GM04504 (cell line): ENCODE measurements around the gene CHRNE.
"Not testable (repeated sequence)": the region's sequence is repeated elsewhere in the genome, so short reads cannot be mapped to it uniquely, and the experiment has no call there.

Experiments used
- DNase-seq: peaks from one replicate; pipeline ENCODE4 v3.0.0-alpha.2; 2012; ENCODE audit warnings: low read depth

CHRNE gene

GRCh38 chr17:4939796-4940554 lies 37.1 kb upstream of the CHRNE start, which contains the start of the genes RNF167 and SLC25A11:
RNF167 (plus strand) TSS chr17:4940268; CDS start chr17:4940910, 642 bp downstream.
SLC25A11 (minus strand) TSS chr17:4940046; CDS start chr17:4939910, 136 bp downstream.
- DNase-seq = peak; percentile 100

- DNase-seq = no peak
These were observed 36.6 kb upstream of the CHRNE start for GRCh38 chr17:4939546-4939795.

- no peak for DNase-seq
These were observed 36.0 kb upstream of the CHRNE start for GRCh38 chr17:4938688-4939545.

- DNase-seq = no peak
These were observed 35.2 kb upstream of the CHRNE start for GRCh38 chr17:4938069-4938491.

GRCh38 chr17:4937553-4937952 lies 34.7 kb upstream of the CHRNE start:
- no peak for DNase-seq

GRCh38 chr17:4936436-4936835 lies 33.5 kb upstream of the CHRNE start:
- DNase-seq = no peak

GRCh38 chr17:4935650-4936049 lies 32.8 kb upstream of the CHRNE start:
- DNase-seq = no peak

- no peak for DNase-seq
These were observed 31.5 kb upstream of the CHRNE start for GRCh38 chr17:4934173-4934979.

- no peak for DNase-seq
These were observed 30.7 kb upstream of the CHRNE start for GRCh38 chr17:4933646-4934045.

- no peak for DNase-seq
These were observed 29.9 kb upstream of the CHRNE start for GRCh38 chr17:4932756-4933155.

- DNase-seq = no peak
These were observed 29.1 kb upstream of the CHRNE start, which contains the start of gene GP1BA for GRCh38 chr17:4931963-4932362. GP1BA (plus strand) TSS chr17:4932277; CDS start chr17:4932605, 328 bp downstream.

- DNase-seq = no peak
These were observed 26.0 kb upstream of the CHRNE start for GRCh38 chr17:4928881-4929280.

- DNase-seq = not testable (repeated sequence)
These were observed 23.9 kb upstream of the CHRNE start for GRCh38 chr17:4926577-4927335.

- DNase-seq = no peak
These were observed 18.4 kb upstream of the CHRNE start for GRCh38 chr17:4921320-4921719.

- no peak for DNase-seq
These were observed 17.6 kb upstream of the CHRNE start for GRCh38 chr17:4920351-4921048.

GRCh38 chr17:4919511-4920047 lies 16.7 kb upstream of the CHRNE start:
- no peak for DNase-seq

- DNase-seq = not testable (repeated sequence)
These were observed 11.7 kb upstream of the CHRNE start for GRCh38 chr17:4914551-4914950.

- no peak for DNase-seq
These were observed 11.1 kb upstream of the CHRNE start for GRCh38 chr17:4913994-4914393.

GRCh38 chr17:4908711-4909496 lies 6.0 kb upstream of the CHRNE start:
- DNase-seq = peak; percentile 88

GRCh38 chr17:4908301-4908700 lies 5.4 kb upstream of the CHRNE start:
- DNase-seq = no peak
